NCI-H1048 (cell line): Measurements from ENCODE around the gene CENPA.
"Not testable (repeated sequence)": the region's sequence is repeated elsewhere in the genome, so short reads cannot be mapped to it uniquely, and the experiment has no call there.

ENCODE experiments used
- DNase-seq: peaks from one replicate; lab custom pipeline; 2025; lab: John Stamatoyannopoulos, UW

Gene CENPA

DNA sequence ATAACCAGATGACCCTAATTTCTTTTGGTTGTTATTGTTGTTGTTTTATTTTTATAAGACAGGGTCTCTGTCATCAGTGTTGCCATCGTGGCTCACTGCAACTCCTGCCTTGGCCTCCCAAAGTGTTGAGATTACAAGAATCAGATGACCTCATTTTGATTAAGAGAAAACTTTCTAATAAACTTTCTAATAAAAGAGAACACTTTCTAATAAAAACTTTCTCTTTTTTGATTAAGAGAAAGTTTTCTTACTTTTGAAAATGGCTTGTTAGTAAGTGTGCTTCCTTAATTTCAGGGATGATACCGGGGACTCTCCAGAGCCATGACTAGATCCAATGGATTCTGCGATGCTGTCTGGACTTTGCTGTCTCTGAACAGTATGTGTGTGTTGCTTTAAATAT is 7.7 kb downstream of the CENPA start:
- no peak for DNase-seq

GRCh38 chr2:26795135-26795534 is 9.3 kb downstream of the CENPA start:
- not testable (repeated sequence) for DNase-seq

DNA sequence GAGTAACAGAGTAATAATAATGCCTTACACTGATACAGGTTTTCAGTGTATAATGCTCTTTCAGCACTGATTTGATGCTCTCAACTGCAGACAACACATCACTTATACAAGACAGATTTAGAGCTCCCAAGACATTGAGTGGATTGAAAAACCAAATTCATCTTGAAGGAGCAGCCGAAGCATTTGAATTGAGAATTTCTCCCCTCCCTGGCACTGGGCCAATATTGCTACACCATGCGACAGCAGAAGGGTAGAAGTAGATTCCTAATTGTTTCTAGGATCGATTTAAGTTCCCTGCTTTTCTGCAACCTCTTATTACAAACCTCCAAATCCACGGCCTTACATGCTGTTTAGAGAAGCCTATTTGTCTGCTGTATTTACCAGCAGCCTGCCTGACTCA is 15.5 kb downstream of the CENPA start:
- DNase-seq: no peak

GRCh38 chr2:26801796-26802195 is 15.9 kb downstream of the CENPA start:
- no peak for DNase-seq

- DNase-seq: no peak
These were observed 19.4 kb downstream of the CENPA start for GRCh38 chr2:26805241-26805676.

- DNase-seq: no peak
These were observed 22.1 kb downstream of the CENPA start for GRCh38 chr2:26807788-26808460.

DNA sequence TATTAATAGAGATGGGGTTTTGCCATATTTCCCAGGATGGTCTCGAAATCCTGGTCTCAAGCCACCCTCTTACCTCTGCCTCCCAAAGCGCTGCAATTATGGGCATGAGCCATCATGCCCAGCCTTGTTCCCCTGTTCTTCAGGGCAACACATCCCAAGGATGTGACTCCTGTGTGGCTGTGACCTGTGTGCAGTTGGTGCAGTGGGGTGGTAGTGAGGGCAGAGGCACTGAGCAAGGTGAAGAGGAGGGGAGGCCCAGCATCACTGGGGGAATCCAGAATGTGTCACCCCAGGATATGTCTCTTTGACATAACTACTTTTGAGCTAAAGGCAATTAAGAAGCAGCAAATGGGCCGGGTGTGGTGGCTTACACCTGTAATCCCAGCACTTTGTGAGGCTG is 23.4 kb downstream of the CENPA start:
- no peak for DNase-seq

GRCh38 chr2:26809876-26810577 is 24.2 kb downstream of the CENPA start:
- DNase-seq: no peak

GRCh38 chr2:26811261-26811660 is 25.4 kb downstream of the CENPA start:
- no peak for DNase-seq

DNA sequence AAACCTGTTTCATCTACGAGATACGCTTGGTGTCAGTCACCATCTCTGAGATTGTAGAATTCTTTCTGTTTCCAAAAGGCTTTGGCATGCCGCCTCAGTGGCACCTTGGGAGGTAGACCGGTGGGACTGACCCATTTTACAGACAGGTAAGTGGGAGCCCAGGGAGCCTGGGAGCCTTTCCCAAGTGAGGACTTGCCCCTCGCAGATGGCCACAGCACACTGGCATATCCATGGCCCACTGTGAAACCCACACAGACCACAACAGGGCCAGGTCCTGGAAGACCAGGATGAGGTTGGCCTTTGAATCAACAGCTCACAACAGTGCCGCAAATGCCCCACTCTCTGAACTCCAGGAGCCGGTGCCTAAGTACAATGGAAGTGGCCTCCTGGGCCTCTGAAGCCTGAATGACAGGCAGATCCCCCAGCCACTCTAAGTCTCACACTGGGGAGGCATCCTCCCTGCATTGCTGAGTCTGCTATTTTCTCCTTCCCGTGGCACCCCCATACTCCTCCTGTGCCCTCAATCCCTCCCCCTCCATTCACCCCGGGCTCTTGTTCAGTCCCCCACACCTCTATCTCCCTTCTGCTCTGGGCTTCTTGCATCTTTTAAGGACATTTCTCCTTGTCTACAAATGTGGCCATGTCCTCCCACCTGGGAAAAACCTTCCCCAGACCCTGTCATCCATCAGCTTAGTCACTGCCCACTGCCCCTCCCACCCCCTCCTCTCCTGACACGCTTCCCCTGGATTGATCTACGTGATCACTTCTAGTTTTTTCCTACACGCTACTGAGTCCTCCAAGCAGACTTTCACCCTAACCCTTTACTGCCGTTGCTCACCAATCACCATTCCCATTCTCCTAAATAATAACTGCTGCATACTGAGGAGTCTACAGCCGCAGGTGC is 26.2 kb downstream of the CENPA start:
- DNase-seq: no peak

DNA sequence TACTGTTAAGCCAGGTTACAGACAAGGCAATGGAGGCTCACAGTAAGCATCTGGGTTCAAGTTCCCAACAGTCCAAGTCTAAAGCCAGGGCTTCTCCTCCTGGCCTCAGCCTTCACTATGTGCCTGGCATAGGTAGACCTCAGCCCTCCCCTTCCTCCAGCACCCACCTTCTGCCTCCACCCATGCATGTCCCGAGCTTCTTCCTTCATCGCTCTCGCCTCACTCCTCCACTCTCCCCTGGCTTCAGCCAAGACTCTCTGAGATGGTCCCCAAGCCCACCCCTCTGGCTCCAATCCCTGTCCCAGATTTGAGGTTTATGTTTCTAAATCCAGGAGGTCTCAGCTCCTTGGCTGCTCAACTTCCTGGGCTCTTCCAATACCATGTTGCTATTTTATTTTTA is 26.9 kb downstream of the CENPA start:
- DNase-seq: no peak

GRCh38 chr2:26814072-26814765 is 28.4 kb downstream of the CENPA start:
- not testable (repeated sequence) for DNase-seq

- DNase-seq: no peak
These were observed 31.0 kb downstream of the CENPA start for GRCh38 chr2:26816893-26817292.

- DNase-seq: no peak
These were observed 32.4 kb downstream of the CENPA start for GRCh38 chr2:26818255-26818654.

DNA sequence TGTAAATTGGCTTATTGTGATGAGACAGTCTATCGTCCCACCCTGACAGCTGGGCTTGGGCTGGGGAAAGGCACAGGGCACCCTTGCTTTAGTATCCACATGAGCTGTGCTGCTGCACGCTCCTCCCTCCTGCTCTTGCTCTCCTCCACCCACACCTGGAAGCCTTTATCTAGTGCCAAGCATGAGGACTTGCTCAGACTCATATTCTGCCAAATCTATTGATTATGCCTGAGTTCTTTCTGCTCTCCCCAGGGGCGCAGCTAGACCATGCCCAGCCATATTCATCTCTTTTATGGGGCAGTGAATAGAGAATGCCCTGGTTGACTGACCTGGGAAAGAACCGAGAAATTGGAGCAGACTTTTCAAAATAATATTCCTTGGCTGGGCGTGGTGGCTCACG is 33.1 kb downstream of the CENPA start:
- DNase-seq: no peak

GRCh38 chr2:26820932-26821331 is 35.1 kb downstream of the CENPA start:
- DNase-seq: no peak

DNA sequence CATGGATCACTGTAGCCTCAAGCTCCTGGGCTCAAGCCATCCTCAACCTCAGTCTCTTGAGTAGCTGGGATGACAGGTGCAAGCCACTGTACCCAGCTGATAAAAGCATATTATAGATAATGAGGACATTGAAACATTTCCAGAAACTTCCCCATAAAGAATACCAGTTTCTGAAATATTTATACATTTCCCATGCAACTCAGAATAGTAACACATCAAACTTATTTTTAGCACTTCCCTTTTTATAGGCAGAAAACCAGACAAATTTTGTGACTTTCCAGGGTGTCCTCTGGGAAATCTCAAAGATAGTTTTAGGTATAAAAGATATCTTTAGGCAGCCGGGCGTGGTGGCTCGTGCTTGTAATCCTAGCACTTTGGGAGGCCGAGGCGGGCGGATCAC is 37.0 kb downstream of the CENPA start:
- DNase-seq: no peak

DNA sequence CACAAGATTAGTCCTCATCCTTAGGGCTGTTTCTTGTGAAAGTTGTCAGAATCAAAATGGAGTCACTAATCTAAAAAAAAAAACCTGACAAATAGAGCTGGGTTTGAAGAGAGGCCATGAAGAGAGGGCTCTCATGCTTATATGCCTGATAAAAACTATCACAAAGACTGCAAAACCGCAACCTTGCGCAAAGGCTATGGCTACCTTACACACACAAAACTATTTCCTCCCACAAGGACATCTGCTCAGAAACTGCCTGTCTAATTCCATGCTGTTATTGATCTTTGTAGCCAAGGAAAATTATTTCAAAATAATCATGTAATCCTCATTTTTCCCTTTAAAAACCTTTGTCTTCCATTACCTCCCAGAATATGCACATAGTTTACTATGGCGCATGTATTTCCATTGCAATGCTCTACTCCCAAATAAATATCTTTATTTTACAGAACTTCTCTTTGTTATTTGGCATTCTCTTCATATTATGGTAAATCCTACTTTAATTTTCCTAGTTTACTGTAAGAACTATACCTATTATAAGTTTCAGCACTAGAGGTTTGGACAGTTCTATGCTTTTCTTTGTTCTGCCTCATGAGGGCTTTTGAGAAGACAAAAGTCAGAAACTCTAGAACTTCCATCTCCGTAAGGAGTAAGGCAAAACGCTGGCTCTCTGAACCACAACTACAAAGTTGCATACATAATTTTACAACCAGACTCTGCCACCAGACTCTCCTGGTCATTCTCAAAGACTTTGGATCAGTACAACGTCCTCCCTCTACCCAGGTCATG is 52.5 kb downstream of the CENPA start:
- no peak for DNase-seq

DNA sequence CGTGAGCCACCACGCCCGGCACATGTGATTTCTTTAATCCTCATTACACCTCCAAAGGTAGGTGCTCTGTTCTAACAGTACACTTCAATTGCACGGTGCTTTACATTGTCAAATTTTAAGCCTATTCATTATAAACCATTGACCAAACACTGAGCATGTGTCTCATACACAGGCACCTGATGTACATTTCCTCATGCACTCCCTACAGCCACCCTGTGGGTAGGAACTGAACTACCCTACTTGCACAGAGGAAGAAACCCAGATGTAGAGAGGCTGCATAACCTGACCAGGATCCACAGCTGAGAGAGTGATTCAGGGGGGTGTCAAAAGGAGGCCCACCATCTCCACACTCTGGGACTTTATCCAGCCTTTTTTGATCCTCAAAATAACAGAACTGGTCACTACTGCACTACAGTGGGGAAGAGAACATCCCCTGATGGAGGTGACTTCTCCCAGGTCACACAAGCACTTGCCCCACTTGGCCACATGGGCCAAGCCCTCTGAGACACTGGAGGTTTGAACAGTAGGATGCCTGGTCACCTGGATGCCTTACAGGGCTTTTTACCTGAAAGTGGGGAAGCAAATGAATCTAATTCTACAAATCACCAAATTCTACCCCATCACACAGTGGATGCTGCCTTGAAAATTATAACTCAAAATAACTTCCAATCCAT is 55.2 kb downstream of the CENPA start:
- no peak for DNase-seq

- DNase-seq: no peak
These were observed 57.2 kb downstream of the CENPA start for GRCh38 chr2:26843041-26843440.
